ENCODE measurements around the gene PRKN.

Gene PRKN

DNA sequence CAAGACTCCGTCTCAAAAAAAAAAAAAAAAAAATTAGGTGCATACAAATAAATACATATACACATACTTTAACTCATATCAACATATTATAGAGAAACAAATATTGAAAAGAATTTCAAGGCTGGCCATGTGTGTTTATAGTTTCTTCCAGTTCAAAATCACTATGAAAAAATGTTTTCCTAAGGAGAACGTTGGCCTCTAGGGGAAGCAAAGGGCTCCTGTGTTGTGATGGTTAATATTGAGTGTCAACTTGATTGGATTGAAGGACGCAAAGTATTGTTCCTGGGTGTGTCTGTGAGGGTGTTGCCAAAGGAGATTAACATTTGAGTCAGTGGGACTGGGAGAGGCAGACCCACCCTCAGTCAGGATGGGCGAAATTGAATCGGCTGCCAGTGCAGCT lies 1271.7 kb downstream of the PRKN start:
- CTCF ChIA-PET = interaction anchor here (0.6 kb wide), 3 partner anchors 10 to 53 kb away, joined by 3 to 5 read pairs (median 3); no protein-coding TSS in a partner anchor
- H3K27ac ChIP-seq (ENCODE audit: extremely low read depth, low read depth, low read length) = no peak overlapping the region
- TF ChIP-seq, protein P1, sequence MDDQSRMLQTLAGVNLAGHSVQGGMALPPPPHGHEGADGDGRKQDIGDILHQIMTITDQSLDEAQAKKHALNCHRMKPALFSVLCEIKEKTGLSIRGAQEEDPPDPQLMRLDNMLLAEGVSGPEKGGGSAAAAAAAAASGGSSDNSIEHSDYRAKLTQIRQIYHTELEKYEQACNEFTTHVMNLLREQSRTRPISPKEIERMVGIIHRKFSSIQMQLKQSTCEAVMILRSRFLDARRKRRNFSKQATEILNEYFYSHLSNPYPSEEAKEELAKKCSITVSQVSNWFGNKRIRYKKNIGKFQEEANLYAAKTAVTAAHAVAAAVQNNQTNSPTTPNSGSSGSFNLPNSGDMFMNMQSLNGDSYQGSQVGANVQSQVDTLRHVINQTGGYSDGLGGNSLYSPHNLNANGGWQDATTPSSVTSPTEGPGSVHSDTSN (CRISPR knock-in tag; IDR thresholded peaks at IDR 0.05) = no peak
- TF ChIP-seq ZNF837 (tag by site-specific recombination; IDR thresholded peaks at IDR 0.05) = no peak
- TF ChIP-seq GFI1B (tag by site-specific recombination; IDR thresholded peaks at IDR 0.05) = no peak
- TF ChIP-seq ZNF138 (tag by site-specific recombination; IDR thresholded peaks at IDR 0.05; ENCODE audit: borderline replicate concordance) = no peak
- no peak for TF ChIP-seq ZNF792 (tag by site-specific recombination; IDR thresholded peaks at IDR 0.05)
- no peak for TF ChIP-seq MYNN (tag by site-specific recombination; IDR thresholded peaks at IDR 0.05; ENCODE audit: borderline replicate concordance)
- TF ChIP-seq EGR2 (tag by site-specific recombination; IDR thresholded peaks at IDR 0.05; ENCODE audit: low read depth) = no peak
- TF ChIP-seq, protein P2, sequence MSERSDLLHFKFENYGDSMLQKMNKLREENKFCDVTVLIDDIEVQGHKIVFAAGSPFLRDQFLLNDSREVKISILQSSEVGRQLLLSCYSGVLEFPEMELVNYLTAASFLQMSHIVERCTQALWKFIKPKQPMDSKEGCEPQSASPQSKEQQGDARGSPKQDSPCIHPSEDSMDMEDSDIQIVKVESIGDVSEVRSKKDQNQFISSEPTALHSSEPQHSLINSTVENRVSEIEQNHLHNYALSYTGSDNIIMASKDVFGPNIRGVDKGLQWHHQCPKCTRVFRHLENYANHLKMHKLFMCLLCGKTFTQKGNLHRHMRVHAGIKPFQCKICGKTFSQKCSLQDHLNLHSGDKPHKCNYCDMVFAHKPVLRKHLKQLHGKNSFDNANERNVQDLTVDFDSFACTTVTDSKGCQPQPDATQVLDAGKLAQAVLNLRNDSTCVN (tag by site-specific recombination; optimal IDR thresholded peaks at IDR 0.05) = no peak
- no peak for TF ChIP-seq ZNF510 (tag by site-specific recombination; IDR thresholded peaks at IDR 0.05; ENCODE audit: insufficient replicate concordance)
- no peak for TF ChIP-seq ZNF747 (tag by site-specific recombination; IDR thresholded peaks at IDR 0.05)
- no peak for TF ChIP-seq ZSCAN30 (tag by site-specific recombination; IDR thresholded peaks at IDR 0.05)
- TF ChIP-seq ZBTB21 (tag by site-specific recombination; IDR thresholded peaks at IDR 0.05) = no peak
- TF ChIP-seq, protein P3, sequence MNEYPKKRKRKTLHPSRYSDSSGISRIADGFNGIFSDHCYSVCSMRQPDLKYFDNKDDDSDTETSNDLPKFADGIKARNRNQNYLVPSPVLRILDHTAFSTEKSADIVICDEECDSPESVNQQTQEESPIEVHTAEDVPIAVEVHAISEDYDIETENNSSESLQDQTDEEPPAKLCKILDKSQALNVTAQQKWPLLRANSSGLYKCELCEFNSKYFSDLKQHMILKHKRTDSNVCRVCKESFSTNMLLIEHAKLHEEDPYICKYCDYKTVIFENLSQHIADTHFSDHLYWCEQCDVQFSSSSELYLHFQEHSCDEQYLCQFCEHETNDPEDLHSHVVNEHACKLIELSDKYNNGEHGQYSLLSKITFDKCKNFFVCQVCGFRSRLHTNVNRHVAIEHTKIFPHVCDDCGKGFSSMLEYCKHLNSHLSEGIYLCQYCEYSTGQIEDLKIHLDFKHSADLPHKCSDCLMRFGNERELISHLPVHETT (tag by site-specific recombination; IDR thresholded peaks at IDR 0.05) = no peak
- TF ChIP-seq, protein P4, sequence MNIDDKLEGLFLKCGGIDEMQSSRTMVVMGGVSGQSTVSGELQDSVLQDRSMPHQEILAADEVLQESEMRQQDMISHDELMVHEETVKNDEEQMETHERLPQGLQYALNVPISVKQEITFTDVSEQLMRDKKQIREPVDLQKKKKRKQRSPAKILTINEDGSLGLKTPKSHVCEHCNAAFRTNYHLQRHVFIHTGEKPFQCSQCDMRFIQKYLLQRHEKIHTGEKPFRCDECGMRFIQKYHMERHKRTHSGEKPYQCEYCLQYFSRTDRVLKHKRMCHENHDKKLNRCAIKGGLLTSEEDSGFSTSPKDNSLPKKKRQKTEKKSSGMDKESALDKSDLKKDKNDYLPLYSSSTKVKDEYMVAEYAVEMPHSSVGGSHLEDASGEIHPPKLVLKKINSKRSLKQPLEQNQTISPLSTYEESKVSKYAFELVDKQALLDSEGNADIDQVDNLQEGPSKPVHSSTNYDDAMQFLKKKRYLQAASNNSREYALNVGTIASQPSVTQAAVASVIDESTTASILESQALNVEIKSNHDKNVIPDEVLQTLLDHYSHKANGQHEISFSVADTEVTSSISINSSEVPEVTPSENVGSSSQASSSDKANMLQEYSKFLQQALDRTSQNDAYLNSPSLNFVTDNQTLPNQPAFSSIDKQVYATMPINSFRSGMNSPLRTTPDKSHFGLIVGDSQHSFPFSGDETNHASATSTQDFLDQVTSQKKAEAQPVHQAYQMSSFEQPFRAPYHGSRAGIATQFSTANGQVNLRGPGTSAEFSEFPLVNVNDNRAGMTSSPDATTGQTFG (tag by site-specific recombination; IDR thresholded peaks at IDR 0.05; ENCODE audit: borderline replicate concordance) = no peak
- TF ChIP-seq ZBTB20 (tag by site-specific recombination; IDR thresholded peaks at IDR 0.05) = no peak
- no peak for TF ChIP-seq ZNF140 (tag by site-specific recombination; IDR thresholded peaks at IDR 0.05)
- TF ChIP-seq ZNF302 (tag by site-specific recombination; IDR thresholded peaks at IDR 0.05; ENCODE audit: low read depth) = no peak
- TF ChIP-seq ZNF274 (IDR thresholded peaks at IDR 0.05; ENCODE audit: low read length) = no peak
- TF ChIP-seq ZNF274 (tag by site-specific recombination; IDR thresholded peaks at IDR 0.05; ENCODE audit: borderline replicate concordance) = no peak
- no peak for TF ChIP-seq ZNF830 (tag by site-specific recombination; IDR thresholded peaks at IDR 0.05; ENCODE audit: low read depth)
- no peaks in the 10 kb centered on the region for H3K36me3 ChIP-seq (ENCODE audit: control insufficient read depth in 2 of 2, insufficient read depth in 1 of 2, low read length in 2 of 2)
- no peaks in the 10 kb centered on the region for H3K9me3 ChIP-seq (ENCODE audit: control insufficient read depth, insufficient read depth, low read depth, low read length)
- no peak overlapping the region for H3K4me3 ChIP-seq (ENCODE audit: low read depth, low read length)
- H3K4me1 ChIP-seq (ENCODE audit: control insufficient read depth, insufficient read depth, low read length) = no peaks in the 10 kb centered on the region
- POLR2A ChIA-PET = no interaction called here

DNA sequence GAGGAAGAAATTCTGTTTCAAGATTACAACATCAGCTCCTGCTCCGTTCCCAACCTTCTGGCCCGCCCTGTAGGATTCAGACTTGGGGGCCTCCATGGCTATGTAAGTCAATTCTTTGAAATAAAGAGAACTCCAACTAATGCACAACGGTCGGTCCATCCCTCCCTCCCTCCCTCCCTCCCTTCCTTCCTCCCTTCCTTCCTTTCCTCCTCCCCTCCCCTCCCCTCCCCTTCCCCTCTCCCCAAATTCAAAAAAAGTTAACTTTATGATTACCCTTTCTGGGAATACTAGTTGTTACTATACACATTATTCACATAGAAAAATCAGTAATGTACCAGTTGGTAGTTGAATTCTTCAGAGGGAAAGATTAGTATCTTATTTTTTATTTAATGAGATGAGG lies 1274.0 kb downstream of the PRKN start:
- CTCF ChIA-PET = interaction anchor here (0.8 kb wide), 1 partner anchor 8 kb away, joined by 4 read pairs; no protein-coding TSS in a partner anchor
- no peaks in the 10 kb centered on the region for H3K4me1 ChIP-seq (ENCODE audit: control insufficient read depth, insufficient read depth, low read length)
- no peaks in the 10 kb centered on the region for H3K36me3 ChIP-seq (ENCODE audit: control insufficient read depth in 2 of 2, insufficient read depth in 1 of 2, low read length in 2 of 2)
- H3K27ac ChIP-seq (ENCODE audit: extremely low read depth, low read depth, low read length) = no peak overlapping the region
- H3K9me3 ChIP-seq (ENCODE audit: control insufficient read depth, insufficient read depth, low read depth, low read length) = no peaks in the 10 kb centered on the region
- POLR2A ChIA-PET = no interaction called here
- no peak overlapping the region for H3K4me3 ChIP-seq (ENCODE audit: low read depth, low read length)
- TF ChIP-seq ZNF2 (tag by site-specific recombination; IDR thresholded peaks at IDR 0.05) = no peak
- TF ChIP-seq, protein P5, sequence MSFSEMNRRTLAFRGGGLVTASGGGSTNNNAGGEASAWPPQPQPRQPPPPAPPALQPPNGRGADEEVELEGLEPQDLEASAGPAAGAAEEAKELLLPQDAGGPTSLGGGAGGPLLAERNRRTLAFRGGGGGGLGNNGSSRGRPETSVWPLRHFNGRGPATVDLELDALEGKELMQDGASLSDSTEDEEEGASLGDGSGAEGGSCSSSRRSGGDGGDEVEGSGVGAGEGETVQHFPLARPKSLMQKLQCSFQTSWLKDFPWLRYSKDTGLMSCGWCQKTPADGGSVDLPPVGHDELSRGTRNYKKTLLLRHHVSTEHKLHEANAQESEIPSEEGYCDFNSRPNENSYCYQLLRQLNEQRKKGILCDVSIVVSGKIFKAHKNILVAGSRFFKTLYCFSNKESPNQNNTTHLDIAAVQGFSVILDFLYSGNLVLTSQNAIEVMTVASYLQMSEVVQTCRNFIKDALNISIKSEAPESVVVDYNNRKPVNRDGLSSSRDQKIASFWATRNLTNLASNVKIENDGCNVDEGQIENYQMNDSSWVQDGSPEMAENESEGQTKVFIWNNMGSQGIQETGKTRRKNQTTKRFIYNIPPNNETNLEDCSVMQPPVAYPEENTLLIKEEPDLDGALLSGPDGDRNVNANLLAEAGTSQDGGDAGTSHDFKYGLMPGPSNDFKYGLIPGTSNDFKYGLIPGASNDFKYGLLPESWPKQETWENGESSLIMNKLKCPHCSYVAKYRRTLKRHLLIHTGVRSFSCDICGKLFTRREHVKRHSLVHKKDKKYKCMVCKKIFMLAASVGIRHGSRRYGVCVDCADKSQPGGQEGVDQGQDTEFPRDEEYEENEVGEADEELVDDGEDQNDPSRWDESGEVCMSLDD (tag by site-specific recombination; IDR thresholded peaks at IDR 0.05) = no peak
- no peak for TF ChIP-seq SALL2 (tag by site-specific recombination; IDR thresholded peaks at IDR 0.05; ENCODE audit: borderline replicate concordance)
- TF ChIP-seq, protein P6, sequence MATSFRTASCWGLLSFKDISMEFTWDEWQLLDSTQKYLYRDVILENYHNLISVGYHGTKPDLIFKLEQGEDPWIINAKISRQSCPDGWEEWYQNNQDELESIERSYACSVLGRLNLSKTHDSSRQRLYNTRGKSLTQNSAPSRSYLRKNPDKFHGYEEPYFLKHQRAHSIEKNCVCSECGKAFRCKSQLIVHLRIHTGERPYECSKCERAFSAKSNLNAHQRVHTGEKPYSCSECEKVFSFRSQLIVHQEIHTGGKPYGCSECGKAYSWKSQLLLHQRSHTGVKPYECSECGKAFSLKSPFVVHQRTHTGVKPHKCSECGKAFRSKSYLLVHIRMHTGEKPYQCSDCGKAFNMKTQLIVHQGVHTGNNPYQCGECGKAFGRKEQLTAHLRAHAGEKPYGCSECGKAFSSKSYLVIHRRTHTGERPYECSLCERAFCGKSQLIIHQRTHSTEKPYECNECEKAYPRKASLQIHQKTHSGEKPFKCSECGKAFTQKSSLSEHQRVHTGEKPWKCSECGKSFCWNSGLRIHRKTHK (tag by site-specific recombination; IDR thresholded peaks at IDR 0.05) = no peak
- no peak for TF ChIP-seq ZNF146 (tag by site-specific recombination; IDR thresholded peaks at IDR 0.05)
- no peak for TF ChIP-seq ZNF530 (tag by site-specific recombination; IDR thresholded peaks at IDR 0.05; ENCODE audit: low read depth)
